IPS DF 6.9 (cell line): ENCODE data around the gene NOM1.
A peak's percentile ranks its signal among the peaks of the same experiment; 100 is the strongest.

Experiments
- DNase-seq: peaks from one replicate; pipeline ENCODE4 v3.0.0-alpha.2; 2013; ENCODE audit warnings: low read depth, low spot score
- H3K27ac ChIP-seq: one replicate; pipeline ENCODE4 v1.5.1; 2013; ENCODE audit warnings: low read length, control low read depth
- H3K27me3 ChIP-seq: 2 replicates; pipeline ENCODE4 v1.6.1; 2013; ENCODE audit warnings: mild to moderate bottlenecking, low read length; ENCODE audit not compliant: control insufficient read depth, insufficient read depth
- H3K36me3 ChIP-seq: 2 replicates; pipeline ENCODE4 v1.6.1; 2013; ENCODE audit warnings: low read length; ENCODE audit not compliant: control insufficient read depth, insufficient read depth
- H3K4me1 ChIP-seq: 2 replicates; pipeline ENCODE4 v1.6.1; 2013; ENCODE audit warnings: low read length; ENCODE audit not compliant: control insufficient read depth, insufficient read depth
- H3K4me3 ChIP-seq: 2 replicates; pipeline ENCODE4 v1.5.1; 2013; ENCODE audit warnings: mild to moderate bottlenecking, low read length
- H3K9me3 ChIP-seq: 2 replicates; pipeline ENCODE4 v1.6.1; 2013; ENCODE audit warnings: low read length, inconsistent platforms; ENCODE audit not compliant: control insufficient read depth, insufficient read depth
- WGBS: extraction: QIAGEN DNeasy Blood & Tissue Kit; methylation state at CpG from one replicate; pipeline ENCODE4 v1.1.7; 2013; ENCODE audit warnings: mixed read lengths, missing lambda C conversion rate; ENCODE audit not compliant: insufficient read length, insufficient coverage; 5-methylcytosine and 5-hydroxymethylcytosine counted together

Gene NOM1

DNA sequence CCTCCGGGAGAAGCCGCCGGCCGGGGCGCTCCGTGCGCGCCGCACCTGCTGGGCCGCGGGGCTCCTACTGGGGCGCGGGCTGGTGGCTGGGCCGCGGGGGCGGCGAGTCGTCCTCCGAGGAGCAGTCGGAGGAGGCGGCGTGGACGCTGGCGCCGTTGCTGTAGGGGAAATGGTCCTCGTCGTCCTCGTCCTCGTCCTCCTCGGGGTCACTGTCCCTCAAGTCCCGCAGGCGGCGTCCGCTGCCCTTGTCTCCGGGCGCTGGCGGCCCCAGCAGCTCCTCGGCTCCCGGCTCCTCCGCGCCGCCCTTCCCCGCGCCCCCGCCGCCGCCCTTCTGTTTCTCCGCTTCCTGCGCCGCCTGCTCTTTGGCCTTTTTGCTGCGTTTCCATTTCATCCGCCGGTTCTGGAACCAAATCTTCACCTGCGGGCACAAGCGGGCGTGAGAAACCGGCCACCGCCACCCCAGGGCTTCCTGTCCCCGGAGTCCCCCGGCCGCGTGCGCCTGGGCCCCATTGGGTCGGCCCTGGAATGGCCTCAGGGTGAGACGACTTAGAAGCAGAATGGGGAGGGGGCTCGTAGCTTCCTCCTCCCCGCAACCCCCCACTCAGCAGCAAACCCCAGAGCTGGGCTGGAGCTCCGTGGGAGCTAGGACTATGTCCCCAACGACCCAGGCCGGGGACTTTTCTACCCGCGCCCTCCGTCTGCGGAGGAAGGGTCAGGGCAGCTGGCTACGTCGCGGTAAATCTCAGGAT is 56.1 kb downstream of the NOM1 start:
- Histone ChIP-seq H3K9me3 (no peaks in the 10 kb centered on the region), H3K27ac (no peak overlapping the region), H3K27me3 (peaks cover 88% of the 10 kb centered on the region), H3K4me1 (peaks cover 6% of the 10 kb centered on the region), H3K4me3 (no peak overlapping the region), H3K36me3 (no peaks in the 10 kb centered on the region)
- DNase-seq: no peak
- WGBS: no CpG with 5 or more reads among the region's 77 CpGs

- peaks cover 6% of the 10 kb centered on the region for H3K4me1 ChIP-seq
- no CpG with 5 or more reads among the region's 39 CpGs for WGBS
- H3K36me3 ChIP-seq: no peaks in the 10 kb centered on the region
- no peak overlapping the region for H3K4me3 ChIP-seq
- no peaks in the 10 kb centered on the region for H3K9me3 ChIP-seq
- H3K27ac ChIP-seq: no peak overlapping the region
- H3K27me3 ChIP-seq: peaks cover 86% of the 10 kb centered on the region
- DNase-seq: no peak
Measured at GRCh38 chr7:157006205-157006747, 56.8 kb downstream of the NOM1 start.

DNA sequence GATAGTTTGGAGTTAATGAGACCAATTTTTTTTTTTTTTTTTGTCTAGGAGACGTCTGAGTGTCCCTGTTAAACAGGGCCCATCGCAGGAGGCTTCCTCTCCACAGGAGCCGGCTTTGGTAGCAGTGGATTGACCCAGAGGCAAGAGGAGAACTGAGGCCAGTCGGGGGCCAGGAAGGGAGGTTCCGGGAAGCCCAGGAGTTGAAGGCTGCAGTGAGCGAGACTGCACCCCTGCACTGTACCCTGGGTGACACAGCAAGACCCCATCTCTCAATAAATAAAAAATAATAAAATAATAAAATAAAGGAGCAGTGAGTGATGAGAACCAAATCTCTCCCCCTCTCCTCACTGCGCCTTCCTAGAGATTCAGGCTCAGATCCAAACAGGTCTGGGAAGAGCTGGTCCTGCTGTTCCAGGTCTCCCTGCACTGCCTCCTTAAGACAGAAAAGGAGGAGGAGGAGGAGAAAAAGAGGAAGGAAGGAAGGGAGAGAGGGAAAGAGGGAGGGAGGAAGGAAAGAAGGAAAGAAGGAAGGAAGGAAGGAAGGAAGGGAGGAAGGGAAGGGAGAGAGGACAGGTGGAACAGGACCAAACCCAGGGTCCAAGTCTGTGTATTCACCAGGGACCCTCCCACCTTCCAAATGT is 57.4 kb downstream of the NOM1 start:
- WGBS: no CpG with 5 or more reads among the region's 7 CpGs
- H3K4me3 ChIP-seq: no peak overlapping the region
- H3K4me1 ChIP-seq: peaks cover 6% of the 10 kb centered on the region
- H3K9me3 ChIP-seq: no peaks in the 10 kb centered on the region
- DNase-seq: no peak
- H3K36me3 ChIP-seq: no peaks in the 10 kb centered on the region
- H3K27ac ChIP-seq: no peak overlapping the region
- peaks cover 86% of the 10 kb centered on the region for H3K27me3 ChIP-seq

DNA sequence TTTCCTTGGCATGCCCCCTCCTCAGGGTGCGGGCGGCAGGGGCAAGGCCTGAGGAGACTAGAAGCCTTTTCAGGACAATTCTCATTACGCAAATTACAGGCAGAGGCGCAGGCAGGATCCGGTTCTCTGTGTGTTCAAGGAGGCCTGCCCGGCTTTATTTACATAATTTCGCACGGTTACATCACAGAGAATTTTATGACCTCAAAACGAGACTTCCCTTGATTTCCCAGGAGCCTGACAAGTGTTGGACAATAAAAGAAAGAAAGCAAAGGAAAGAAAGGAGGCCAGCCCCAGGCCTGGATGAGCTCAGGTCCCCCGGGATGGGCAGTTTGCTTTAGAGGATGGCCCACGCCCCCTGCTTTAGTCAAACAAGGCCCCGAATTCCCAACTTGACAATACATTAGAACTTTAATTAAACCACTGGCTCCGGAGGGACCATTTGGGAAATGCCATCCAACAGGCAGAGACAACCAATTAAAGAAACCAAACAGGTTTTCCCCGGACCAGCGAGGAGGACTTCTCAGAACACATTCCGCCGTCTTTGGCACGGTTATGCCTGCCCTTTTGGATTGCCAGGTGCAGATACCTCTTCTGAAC is 58.1 kb downstream of the NOM1 start:
- WGBS: no CpG with 5 or more reads among the region's 18 CpGs
- no peak overlapping the region for H3K4me3 ChIP-seq
- H3K27me3 ChIP-seq: peaks cover 85% of the 10 kb centered on the region
- peaks cover 6% of the 10 kb centered on the region; the same call in 1 of the 2 replicates for H3K4me1 ChIP-seq
- no peaks in the 10 kb centered on the region for H3K9me3 ChIP-seq
- H3K36me3 ChIP-seq: no peaks in the 10 kb centered on the region
- no peak overlapping the region for H3K27ac ChIP-seq
- DNase-seq: no peak

DNA sequence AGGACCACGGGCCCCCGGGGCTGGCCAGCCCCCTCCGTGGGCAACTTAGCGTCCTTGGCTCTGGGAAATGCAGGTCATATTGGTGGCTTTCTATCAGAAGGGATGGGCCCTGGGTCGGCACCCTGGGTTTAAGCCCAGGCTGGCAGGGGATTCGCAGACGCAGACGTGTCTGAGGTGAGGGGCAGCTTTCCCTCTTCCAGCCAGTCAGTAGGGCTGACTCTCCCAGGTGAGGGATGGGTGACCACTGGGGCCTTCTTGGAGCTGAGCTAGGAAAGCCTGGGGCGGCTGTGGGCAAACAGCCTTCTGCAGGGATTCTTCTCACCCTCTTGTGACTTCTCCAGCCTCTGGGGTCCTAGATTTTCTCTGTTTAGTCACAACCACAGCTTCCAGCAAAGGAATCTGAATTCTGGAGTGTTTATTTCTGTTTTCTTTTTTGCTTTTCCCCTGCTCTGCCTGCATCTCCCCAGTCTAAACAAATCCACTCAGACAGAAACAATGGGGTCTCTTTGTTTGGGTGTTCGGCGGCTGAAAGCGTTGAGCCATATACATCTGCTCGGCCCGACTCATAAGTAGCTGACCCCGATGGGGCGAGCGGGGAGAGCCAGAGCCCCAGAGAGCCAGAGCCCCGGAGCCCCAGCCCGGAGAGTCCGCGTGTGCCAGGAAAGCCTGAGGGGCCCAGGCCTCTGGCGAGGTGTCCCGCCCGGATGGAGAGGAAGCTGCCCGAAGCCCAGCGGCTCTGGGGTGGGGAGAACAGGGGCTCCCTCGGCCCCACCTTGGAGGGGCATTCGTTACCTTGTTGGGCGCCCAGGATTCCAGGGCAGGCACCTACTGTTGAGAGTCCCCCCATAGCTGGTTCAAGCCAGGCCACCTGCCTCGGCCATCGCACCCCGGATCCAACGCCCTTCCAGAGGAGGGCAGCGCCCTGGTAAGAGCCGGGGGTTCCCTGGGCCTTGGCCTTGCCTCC is 59.0 kb downstream of the NOM1 start:
- no CpG with 5 or more reads among the region's 35 CpGs for WGBS
- Histone ChIP-seq H3K36me3 (no peaks in the 10 kb centered on the region), H3K27me3 (peaks cover 84% of the 10 kb centered on the region), H3K27ac (no peak overlapping the region), H3K4me3 (no peak overlapping the region), H3K4me1 (peaks cover 4% of the 10 kb centered on the region; the same call in 1 of the 2 replicates), H3K9me3 (no peaks in the 10 kb centered on the region)
- DNase-seq: no peak

GRCh38 chr7:157009170-157009777 is 59.8 kb downstream of the NOM1 start:
- H3K9me3 ChIP-seq: no peaks in the 10 kb centered on the region
- no peaks in the 10 kb centered on the region for H3K36me3 ChIP-seq
- no peak overlapping the region for H3K27ac ChIP-seq
- WGBS: no CpG with 5 or more reads among the region's 49 CpGs
- H3K27me3 ChIP-seq: peaks cover 85% of the 10 kb centered on the region
- H3K4me1 ChIP-seq: peaks cover 4% of the 10 kb centered on the region; the same call in 1 of the 2 replicates
- no peak for DNase-seq
- H3K4me3 ChIP-seq: no peak overlapping the region

GRCh38 chr7:157009778-157010587 is 60.5 kb downstream of the NOM1 start:
- peaks cover 2% of the 10 kb centered on the region; the same call in 1 of the 2 replicates for H3K4me1 ChIP-seq
- H3K27ac ChIP-seq: no peak overlapping the region
- peaks cover 85% of the 10 kb centered on the region for H3K27me3 ChIP-seq
- no peak for DNase-seq
- WGBS: no CpG with 5 or more reads among the region's 130 CpGs
- no peaks in the 10 kb centered on the region for H3K36me3 ChIP-seq
- H3K9me3 ChIP-seq: no peaks in the 10 kb centered on the region
- H3K4me3 ChIP-seq: peak overlapping the region; percentile 40; the same call in 1 of the 2 replicates

- WGBS: no CpG with 5 or more reads among the region's 87 CpGs
- Histone ChIP-seq H3K27ac (no peak within 1 kb of the TSS), H3K36me3 (no peaks in the 10 kb centered on the region), H3K4me3 (peak within 1 kb of the TSS; percentile 40; the same call in 1 of the 2 replicates), H3K4me1 (peaks cover 1% of the 10 kb centered on the region; the same call in 1 of the 2 replicates), H3K27me3 (peaks cover 86% of the 10 kb centered on the region), H3K9me3 (no peaks in the 10 kb centered on the region)
- DNase-seq: no peak
Measured at GRCh38 chr7:157010588-157011332, 61.2 kb downstream of the NOM1 start, which contains the start of gene MNX1. Gene MNX1 (minus strand): TSS chr7:157010663. CDS start chr7:157010350, 313 bp downstream.
